HCT116 (cell line): ENCODE measurements around the gene HSD17B13. TPM values are rescaled to one million over a fixed set of nuclear protein-coding genes. Genes with fewer than 3 reads are reported as not detected.

Experiments
- ATAC-seq: fragments of 200-7000 bp; cut with Tn5 transposase; 2 replicates; pipeline ENCODE4 v1.9.1; 2020; ENCODE audit warnings: mild to moderate bottlenecking, moderate library complexity
- BruUV-seq: library from RNA; stranded (reverse); fragments of 400-500 nt; replicated peaks from 2 replicates; lab custom pipeline; 2021; lab: Mats Ljungman, UMichigan
- CTCF ChIA-PET: fragments of 300-600 bp; sonication (Branson Sonifier 250); formaldehyde crosslinking; loops from one replicate; lab custom pipeline; 2021; ENCODE audit warnings: antibody characterized with exemption; lab: Charles Lee
- POLR2A ChIA-PET: fragments of 300-600, 350-600 bp; sonication (Branson Sonifier 250); formaldehyde crosslinking; loops from one replicate; lab custom pipeline; 2021; ENCODE audit warnings: antibody characterized with exemption; lab: Charles Lee
- RAD21 ChIA-PET, 2 experiments: fragments of 300-600 bp; sonication (Branson Sonifier 250); formaldehyde crosslinking; loops; one replicate each; lab custom pipeline; 2023; ENCODE audit warnings: low total read pairs in 2 of 2; ENCODE audit not compliant: uncharacterized antibody in 2 of 2, unreplicated experiment in 2 of 2, low non-redundant PET in 1 of 2; lab: Charles Lee
- DNase-seq: peaks from one replicate; pipeline ENCODE4 v3.0.0-alpha.2; 2010; ENCODE audit warnings: low read depth, low spot score
- H2AFZ ChIP-seq: fragments of 200-600 bp; shearing (Covaris generic), sonication (generic); 2 replicates; pipeline ENCODE4 v1.6.1; 2017; ENCODE audit warnings: low read depth, mixed run types, mixed read lengths, antibody characterized with exemption, low read length; ENCODE audit not compliant: poor library complexity, severe bottlenecking
- H3K27ac ChIP-seq: 2 replicates; pipeline ENCODE4 v1.5.1; 2012; ENCODE audit warnings: low read depth, low read length
- H3K27me3 ChIP-seq: fragments of 200-600 bp; sonication (generic); 2 replicates; pipeline ENCODE4 v1.6.1; 2016; ENCODE audit warnings: mixed run types, low read length, mixed read lengths; ENCODE audit not compliant: insufficient read depth
- H3K36me3 ChIP-seq, 2 experiments: fragments of 200-500 bp in 1 of 2; fragments of 200-600 bp in 1 of 2; sonication (Bioruptor generic) in 1 of 2; sonication (generic) in 1 of 2; 2 replicates each; pipeline versions ENCODE4 v1.5.1 to v1.6.1; 2014 to 2016; ENCODE audit warnings: low read length in 2 of 2, inconsistent platforms in 1 of 2, mixed read lengths in 1 of 2, mixed run types in 1 of 2; ENCODE audit not compliant: insufficient read depth in 2 of 2, control insufficient read depth in 1 of 2
- H3K4me1 ChIP-seq, 2 experiments: fragments of 200-600 bp in 1 of 2; sonication (generic) in 1 of 2; 2 replicates each; pipeline versions ENCODE4 v1.5.1 to v1.6.1; 2012 to 2017; ENCODE audit warnings: low read length in 2 of 2, inconsistent platforms in 1 of 2, mild to moderate bottlenecking in 1 of 2, mixed read lengths in 1 of 2, mixed run types in 1 of 2, moderate library complexity in 1 of 2; ENCODE audit not compliant: insufficient read depth in 2 of 2, control insufficient read depth in 1 of 2
- H3K4me2 ChIP-seq: fragments of 200-600 bp; sonication (generic); 2 replicates; pipeline ENCODE4 v1.6.1; 2017; ENCODE audit warnings: mixed run types, low read length, mixed read lengths
- H3K4me3 ChIP-seq, 2 experiments: fragments of 200-600 bp in 1 of 2; sonication (generic) in 1 of 2; replicated peaks in 1 of 2; 2 replicates each; pipeline ENCODE4 v1.5.1; 2011 to 2016; ENCODE audit warnings: low read length in 2 of 2, control low read depth in 1 of 2, low read depth in 1 of 2, mild to moderate bottlenecking in 1 of 2, mixed read lengths in 1 of 2, mixed run types in 1 of 2
- H3K79me2 ChIP-seq: fragments of 200-600 bp; sonication (generic); 2 replicates; pipeline ENCODE4 v1.6.1; 2017; ENCODE audit warnings: mild to moderate bottlenecking, mixed run types, low read length, moderate library complexity, mixed read lengths; ENCODE audit not compliant: insufficient read depth
- H3K9ac ChIP-seq: fragments of 200-600 bp; sonication (generic); 2 replicates; pipeline ENCODE4 v1.6.1; 2016; ENCODE audit warnings: low read length, mixed read lengths
- H3K9me2 ChIP-seq: fragments of 200-600 bp; sonication (generic), shearing (Covaris generic); 2 replicates; pipeline ENCODE4 v1.6.1; 2017; ENCODE audit warnings: mixed run types, mild to moderate bottlenecking, moderate library complexity; ENCODE audit not compliant: insufficient read depth
- H3K9me3 ChIP-seq, 2 experiments: fragments of 200-500 bp in 1 of 2; fragments of 200-600 bp in 1 of 2; sonication (Bioruptor generic) in 1 of 2; sonication (generic) in 1 of 2; 2 replicates each; pipeline ENCODE4 v1.6.1; 2014 to 2017; ENCODE audit warnings: low read length in 2 of 2, mixed read lengths in 2 of 2, inconsistent platforms in 1 of 2, low read depth in 1 of 2, mild to moderate bottlenecking in 1 of 2, mixed run types in 1 of 2, moderate library complexity in 1 of 2; ENCODE audit not compliant: control insufficient read depth in 1 of 2, insufficient read depth in 1 of 2
- H4K20me1 ChIP-seq: fragments of 200-600 bp; sonication (generic), shearing (Covaris generic); 2 replicates; pipeline ENCODE4 v1.6.1; 2017; ENCODE audit warnings: mixed run types, mild to moderate bottlenecking, moderate library complexity; ENCODE audit not compliant: insufficient read depth
- CBX3 ChIP-seq: IDR thresholded peaks from 2 replicates; pipeline ENCODE4 v1.6.1; 2012; ENCODE audit warnings: low read depth
- CTCF ChIP-seq, 3 experiments: fragments of 200-600 bp in 1 of 3; sonication (generic) in 1 of 3; IDR thresholded peaks in 2 of 3; conservative IDR thresholded peaks in 1 of 3; 2 replicates each; pipeline ENCODE4 v1.5.1; 2012 to 2017; ENCODE audit warnings: low read depth in 2 of 3, low read length in 2 of 3, antibody characterized with exemption in 1 of 3, borderline replicate concordance in 1 of 3, control low read depth in 1 of 3, mild to moderate bottlenecking in 1 of 3, mixed read lengths in 1 of 3, mixed run types in 1 of 3, moderate library complexity in 1 of 3; ENCODE audit not compliant: insufficient read depth in 1 of 3
- EGR1 ChIP-seq: IDR thresholded peaks from 2 replicates; pipeline ENCODE4 v1.6.1; 2012; ENCODE audit warnings: low read depth
- ELF1 ChIP-seq: IDR thresholded peaks from 2 replicates; pipeline ENCODE4 v1.6.1; 2012; ENCODE audit warnings: low read depth, borderline replicate concordance
- EZH2 ChIP-seq: fragments of 200-600 bp; sonication (generic); IDR thresholded peaks from 2 replicates; pipeline ENCODE4 v1.6.1; 2017; ENCODE audit warnings: antibody characterized with exemption, mixed run types
- EZH2phosphoT487 ChIP-seq: fragments of 200-600 bp; IDR thresholded peaks from 2 replicates; pipeline ENCODE4 v1.6.1; 2018; ENCODE audit warnings: antibody characterized with exemption, borderline replicate concordance
- FOSL1 ChIP-seq: IDR thresholded peaks from 2 replicates; pipeline ENCODE4 v1.6.1; 2012; ENCODE audit warnings: low read depth
- JUND ChIP-seq: IDR thresholded peaks from 2 replicates; pipeline ENCODE4 v1.6.1; 2012
- MAX ChIP-seq: IDR thresholded peaks from 2 replicates; pipeline ENCODE4 v1.6.1; 2012
- POLR2AphosphoS5 ChIP-seq: IDR thresholded peaks from 2 replicates; pipeline ENCODE4 v1.6.1; 2011; ENCODE audit warnings: mild to moderate bottlenecking, low read depth, low read length, moderate library complexity
- REST ChIP-seq: IDR thresholded peaks from 2 replicates; pipeline ENCODE4 v1.6.1; 2012; ENCODE audit warnings: low read depth
- SIN3A ChIP-seq: IDR thresholded peaks from 2 replicates; pipeline ENCODE4 v1.6.1; 2012; ENCODE audit warnings: low read depth
- SP1 ChIP-seq: IDR thresholded peaks from 2 replicates; pipeline ENCODE4 v1.6.1; 2012; ENCODE audit warnings: low read depth
- SRF ChIP-seq: IDR thresholded peaks from 2 replicates; pipeline ENCODE4 v1.6.1; 2012; ENCODE audit warnings: low read depth
- TCF7L2 ChIP-seq: IDR thresholded peaks from 2 replicates; pipeline ENCODE4 v1.7.0; 2011; ENCODE audit warnings: borderline replicate concordance, inconsistent platforms; ENCODE audit not compliant: insufficient read depth, insufficient read length; ENCODE audit errors: extremely low read depth
- YY1 ChIP-seq: IDR thresholded peaks from 2 replicates; pipeline ENCODE4 v1.6.1; 2011; ENCODE audit warnings: low read length, low read depth, moderate library complexity, mild to moderate bottlenecking; ENCODE audit not compliant: insufficient replicate concordance; ENCODE audit errors: extremely low read depth
- ZFX ChIP-seq: fragments of 450-650 bp; IDR thresholded peaks from 2 replicates; pipeline ENCODE4 v1.6.1; 2017
- ZNF274 ChIP-seq: fragments of 200-500 bp; sonication (Bioruptor generic); IDR thresholded peaks from 2 replicates; pipeline ENCODE4 v1.6.1; 2014; ENCODE audit warnings: mild to moderate bottlenecking, low read depth, low read length, inconsistent platforms
- intact Hi-C: fragments of 100-400 bp; cut with micrococcal nuclease; formaldehyde crosslinking; loops from 2 replicates; pipeline ENCODE4 v1.10.0; 2022
- total RNA-seq: library from RNA; stranded (reverse); gene quantifications from one replicate; pipeline ENCODE4 v1.2.1, GENCODE V29; 2021; ENCODE audit not compliant: unreplicated experiment

Gene HSD17B13
- total RNA-seq, 1 experiment from 2014 or later: 0.81 TPM

GRCh38 chr4:87327136-87327535 is 4.5 kb upstream of the HSD17B13 start:
- intact Hi-C loops: no loop called here
- RAD21 ChIA-PET: no interaction called here
- Histone ChIP-seq H3K4me2 (no peak overlapping the region), H3K4me3 (no peak overlapping the region), H3K9me2 (no peaks in the 10 kb centered on the region), H3K4me1 (no peaks in the 10 kb centered on the region), H2AFZ (no peak overlapping the region), H3K36me3 (no peaks in the 10 kb centered on the region), H3K27ac (no peak overlapping the region), H3K27me3 (no peaks in the 10 kb centered on the region), H3K9ac (no peak overlapping the region), H3K9me3 (no peaks in the 10 kb centered on the region; a peak in 1 of 4 replicates), H4K20me1 (no peaks in the 10 kb centered on the region), H3K79me2 (no peaks in the 10 kb centered on the region)
- ATAC-seq: no peak
- TF ChIP-seq SRF: no peak
- no peak for TF ChIP-seq FOSL1
- TF ChIP-seq SIN3A: no peak
- no peak for TF ChIP-seq ZFX
- no peak for TF ChIP-seq JUND
- no peak for TF ChIP-seq EZH2phosphoT487
- no peak for TF ChIP-seq EGR1
- no peak for TF ChIP-seq CTCF (IDR thresholded peaks at IDR 0.05 in 2 of 3, conservative IDR thresholded peaks at IDR 0.05 in 1 of 3; ENCODE audit: borderline replicate concordance in 1 of 3, insufficient read depth in 1 of 3, low read depth in 2 of 3, low read length in 2 of 3)
- no peak for TF ChIP-seq YY1
- no peak for TF ChIP-seq EZH2
- no peak for TF ChIP-seq SP1
- TF ChIP-seq CBX3: no peak
- TF ChIP-seq ELF1: no peak
- no peak for TF ChIP-seq MAX
- TF ChIP-seq ZNF274: no peak
- TF ChIP-seq TCF7L2: no peak
- TF ChIP-seq POLR2AphosphoS5: no peak
- no peak for TF ChIP-seq REST
- no peak for DNase-seq
- CTCF ChIA-PET: no interaction called here
- BruUV-seq: no TSS peak
- POLR2A ChIA-PET: no interaction called here
